DND-41 (cell line): ENCODE data around the gene SSH3.

Experiments used
- ATAC-seq: fragments of 200-7000 bp; cut with Tn5 transposase; 3 replicates; pipeline ENCODE4 v1.9.1; 2021; ENCODE audit warnings: low read depth; ENCODE audit not compliant: insufficient read depth
- DNase-seq: peaks from one replicate; pipeline ENCODE4 v3.0.0-alpha.2; 2020
- H2AFZ ChIP-seq: 2 replicates; pipeline ENCODE4 v1.6.0; 2012; ENCODE audit warnings: low read depth, low read length
- H3K27ac ChIP-seq: 2 replicates; pipeline ENCODE4 v1.5.1; 2012; ENCODE audit warnings: low read length, inconsistent platforms
- H3K27me3 ChIP-seq: fragments of 200-600 bp; sonication (generic); 2 replicates; pipeline ENCODE4 v1.6.0; 2012; ENCODE audit warnings: low read length, mild to moderate bottlenecking, inconsistent platforms; ENCODE audit not compliant: insufficient read depth, poor library complexity
- H3K36me3 ChIP-seq: 2 replicates; pipeline ENCODE4 v1.5.1; 2012; ENCODE audit warnings: low read length, inconsistent platforms; ENCODE audit not compliant: insufficient read depth
- H3K4me1 ChIP-seq: 2 replicates; pipeline ENCODE4 v1.5.1; 2012; ENCODE audit warnings: mild to moderate bottlenecking, low read length; ENCODE audit not compliant: insufficient read depth
- H3K4me2 ChIP-seq: 2 replicates; pipeline ENCODE4 v1.6.0; 2012; ENCODE audit warnings: mild to moderate bottlenecking, moderate library complexity, low read length, inconsistent platforms; ENCODE audit not compliant: insufficient read depth
- H3K4me3 ChIP-seq, 2 experiments: fragments of 200-600 bp in 1 of 2; shearing (Covaris generic) in 1 of 2; 2 replicates each; pipeline ENCODE4 v1.5.1; 2012 to 2016; ENCODE audit warnings: inconsistent platforms in 2 of 2, low read length in 2 of 2, mild to moderate bottlenecking in 2 of 2, low read depth in 1 of 2, moderate library complexity in 1 of 2
- H3K79me2 ChIP-seq: 2 replicates; pipeline ENCODE4 v1.6.0; 2012; ENCODE audit warnings: low read length, inconsistent platforms; ENCODE audit not compliant: insufficient read depth
- H3K9ac ChIP-seq: 2 replicates; pipeline ENCODE4 v1.6.0; 2012; ENCODE audit warnings: low read depth, mild to moderate bottlenecking, inconsistent platforms, low read length, moderate library complexity
- H3K9me3 ChIP-seq: 2 replicates; pipeline ENCODE4 v1.5.1; 2012; ENCODE audit warnings: low read length, moderate library complexity, mild to moderate bottlenecking, inconsistent platforms; ENCODE audit not compliant: insufficient read depth, severe bottlenecking
- H4K20me1 ChIP-seq: 2 replicates; pipeline ENCODE4 v1.6.0; 2012; ENCODE audit warnings: low read length; ENCODE audit not compliant: insufficient read depth
- CTCF ChIP-seq: IDR thresholded peaks from 2 replicates; pipeline ENCODE4 v1.5.1; 2012; ENCODE audit warnings: borderline replicate concordance, low read length, moderate library complexity, mild to moderate bottlenecking; ENCODE audit not compliant: poor library complexity, severe bottlenecking; ENCODE audit errors: extremely low read depth
- EZH2 ChIP-seq: IDR thresholded peaks from 3 replicates; pipeline ENCODE4 v1.6.1; 2012; ENCODE audit warnings: borderline replicate concordance, low read depth, mild to moderate bottlenecking, moderate library complexity, low read length, inconsistent platforms; ENCODE audit not compliant: severe bottlenecking

SSH3 gene

GRCh38 chr11:67311556-67312082, 8.3 kb downstream of the SSH3 start:
- H2AFZ ChIP-seq: no peak overlapping the region
- no peak overlapping the region for H3K4me2 ChIP-seq
- TF ChIP-seq EZH2: no peak
- H3K9ac ChIP-seq: no peak overlapping the region
- no peaks in the 10 kb centered on the region for H3K27me3 ChIP-seq
- H3K27ac ChIP-seq: no peak overlapping the region
- no peak for ATAC-seq
- H3K36me3 ChIP-seq: no peaks in the 10 kb centered on the region
- H3K4me3 ChIP-seq: no peak overlapping the region
- peaks cover 5% of the 10 kb centered on the region for H3K4me1 ChIP-seq
- DNase-seq: no peak
- no peaks in the 10 kb centered on the region; the same call in 1 of the 2 replicates for H3K79me2 ChIP-seq
- H3K9me3 ChIP-seq: no peaks in the 10 kb centered on the region
- no peaks in the 10 kb centered on the region for H4K20me1 ChIP-seq

- Histone ChIP-seq H3K9me3 (no peaks in the 10 kb centered on the region), H3K27me3 (no peaks in the 10 kb centered on the region), H3K4me3 (no peak overlapping the region), H3K79me2 (no peaks in the 10 kb centered on the region; the same call in 1 of the 2 replicates), H3K27ac (no peak overlapping the region), H2AFZ (no peak overlapping the region), H3K4me2 (no peak overlapping the region), H3K36me3 (no peaks in the 10 kb centered on the region), H3K4me1 (peaks cover 5% of the 10 kb centered on the region), H3K9ac (no peak overlapping the region), H4K20me1 (no peaks in the 10 kb centered on the region)
- DNase-seq: no peak
- TF ChIP-seq EZH2 (no peak), CTCF (no peak)
- ATAC-seq: no peak
Observed at GRCh38 chr11:67312187-67313021, 9.1 kb downstream of the SSH3 start.

- Histone ChIP-seq H3K9me3 (no peaks in the 10 kb centered on the region), H2AFZ (no peak overlapping the region), H3K9ac (no peak overlapping the region), H3K27ac (no peak overlapping the region), H3K36me3 (no peaks in the 10 kb centered on the region), H3K4me2 (no peak overlapping the region), H3K4me1 (peaks cover 11% of the 10 kb centered on the region), H3K27me3 (no peaks in the 10 kb centered on the region), H4K20me1 (no peaks in the 10 kb centered on the region), H3K79me2 (no peaks in the 10 kb centered on the region; the same call in 1 of the 2 replicates), H3K4me3 (no peak overlapping the region)
- DNase-seq (no peak), ATAC-seq (no peak)
- TF ChIP-seq CTCF (no peak), EZH2 (no peak)
Observed at GRCh38 chr11:67313125-67313890, 10.0 kb downstream of the SSH3 start.

GRCh38 chr11:67314218-67314617, 10.9 kb downstream of the SSH3 start:
- no peak overlapping the region for H3K9ac ChIP-seq
- peaks cover 20% of the 10 kb centered on the region for H3K4me1 ChIP-seq

More at GRCh38 chr11:67314218-67314617, 10.9 kb downstream of the SSH3 start:
- no peak for TF ChIP-seq EZH2
- TF ChIP-seq CTCF: no peak
- Histone ChIP-seq H3K4me3 (no peak overlapping the region), H3K27ac (no peak overlapping the region), H3K36me3 (no peaks in the 10 kb centered on the region), H4K20me1 (no peaks in the 10 kb centered on the region), H2AFZ (no peak overlapping the region), H3K27me3 (no peaks in the 10 kb centered on the region), H3K9me3 (no peaks in the 10 kb centered on the region), H3K79me2 (no peaks in the 10 kb centered on the region; the same call in 1 of the 2 replicates), H3K4me2 (no peak overlapping the region)
- ATAC-seq (no peak), DNase-seq (no peak)
